ENCODE data around the gene ITPRIPL1.
A peak's percentile ranks its signal among the peaks of the same experiment; 100 is the strongest.
"Not testable (repeated sequence)": the region's sequence is repeated elsewhere in the genome, so short reads cannot be mapped to it uniquely, and the experiment has no call there.

ITPRIPL1 gene, protein sequence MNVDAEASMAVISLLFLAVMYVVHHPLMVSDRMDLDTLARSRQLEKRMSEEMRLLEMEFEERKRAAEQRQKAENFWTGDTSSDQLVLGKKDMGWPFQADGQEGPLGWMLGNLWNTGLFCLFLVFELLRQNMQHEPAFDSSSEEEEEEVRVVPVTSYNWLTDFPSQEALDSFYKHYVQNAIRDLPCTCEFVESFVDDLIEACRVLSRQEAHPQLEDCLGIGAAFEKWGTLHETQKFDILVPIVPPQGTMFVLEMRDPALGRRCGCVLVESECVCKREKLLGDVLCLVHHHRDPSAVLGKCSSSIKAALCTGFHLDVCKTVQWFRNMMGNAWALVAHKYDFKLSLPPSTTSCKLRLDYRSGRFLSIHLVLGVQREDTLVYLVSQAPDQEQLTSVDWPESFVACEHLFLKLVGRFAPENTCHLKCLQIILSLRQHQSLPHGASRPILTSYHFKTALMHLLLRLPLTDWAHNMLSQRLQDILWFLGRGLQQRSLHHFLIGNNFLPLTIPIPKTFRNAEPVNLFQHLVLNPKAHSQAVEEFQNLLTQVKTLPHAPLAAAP

GRCh38 chr2:96325041-96325883 is at the start of gene ITPRIPL1:
ITPRIPL1 (plus strand) TSS chr2:96325317; CDS start chr2:96325840, 523 bp downstream.
- peak; percentile 42 for DNase-seq

GRCh38 chr2:96276787-96277499 is 48.2 kb upstream of the ITPRIPL1 start:
- DNase-seq: no peak

GRCh38 chr2:96287273-96287856 is 37.8 kb upstream of the ITPRIPL1 start:
- DNase-seq: no peak

GRCh38 chr2:96291751-96292150 is 33.4 kb upstream of the ITPRIPL1 start:
- DNase-seq: no peak

- not testable (repeated sequence) for DNase-seq
Measured at GRCh38 chr2:96294271-96294670, 30.8 kb upstream of the ITPRIPL1 start.

- DNase-seq: no peak
Measured at GRCh38 chr2:96296925-96297324, 28.2 kb upstream of the ITPRIPL1 start.

DNA sequence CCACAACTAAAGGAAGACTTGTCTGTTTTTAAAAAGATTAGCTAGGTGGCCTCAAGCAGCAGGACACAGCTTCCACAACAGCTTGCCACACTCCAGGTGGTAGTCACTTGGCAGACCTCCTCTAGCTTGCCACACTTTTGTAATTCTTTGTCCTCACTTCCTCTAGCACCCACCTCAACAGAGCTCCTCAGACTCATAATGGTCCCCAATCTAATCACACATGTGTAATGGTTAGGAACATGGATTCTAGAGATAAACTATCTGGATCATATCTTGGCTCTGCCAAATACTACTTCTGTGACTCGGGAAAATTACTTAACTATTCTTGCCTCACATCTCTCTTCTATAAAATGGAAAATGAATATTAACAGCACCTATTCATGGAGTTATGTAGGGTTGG is 23.3 kb upstream of the ITPRIPL1 start:
- peak; percentile 54 for DNase-seq

DNA sequence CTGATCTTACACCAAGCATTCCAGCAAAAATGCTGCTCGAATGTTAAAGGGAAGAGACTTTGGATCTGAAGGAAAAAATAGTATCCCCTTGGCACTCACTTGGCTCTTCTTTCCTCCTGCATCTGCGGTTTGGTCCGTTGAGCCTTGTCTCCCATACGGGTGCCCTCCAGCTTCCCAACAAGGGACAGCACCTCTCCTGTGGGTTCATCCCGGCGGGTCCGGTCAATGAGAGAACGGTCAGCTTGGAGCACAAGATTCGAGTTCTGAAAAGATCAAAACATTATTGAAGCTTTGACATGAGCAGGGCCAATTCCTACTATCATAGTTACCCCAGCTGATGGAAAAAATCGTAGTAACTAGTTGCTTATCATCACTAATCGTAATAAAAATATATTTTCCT is 20.5 kb upstream of the ITPRIPL1 start:
- DNase-seq: no peak

DNA sequence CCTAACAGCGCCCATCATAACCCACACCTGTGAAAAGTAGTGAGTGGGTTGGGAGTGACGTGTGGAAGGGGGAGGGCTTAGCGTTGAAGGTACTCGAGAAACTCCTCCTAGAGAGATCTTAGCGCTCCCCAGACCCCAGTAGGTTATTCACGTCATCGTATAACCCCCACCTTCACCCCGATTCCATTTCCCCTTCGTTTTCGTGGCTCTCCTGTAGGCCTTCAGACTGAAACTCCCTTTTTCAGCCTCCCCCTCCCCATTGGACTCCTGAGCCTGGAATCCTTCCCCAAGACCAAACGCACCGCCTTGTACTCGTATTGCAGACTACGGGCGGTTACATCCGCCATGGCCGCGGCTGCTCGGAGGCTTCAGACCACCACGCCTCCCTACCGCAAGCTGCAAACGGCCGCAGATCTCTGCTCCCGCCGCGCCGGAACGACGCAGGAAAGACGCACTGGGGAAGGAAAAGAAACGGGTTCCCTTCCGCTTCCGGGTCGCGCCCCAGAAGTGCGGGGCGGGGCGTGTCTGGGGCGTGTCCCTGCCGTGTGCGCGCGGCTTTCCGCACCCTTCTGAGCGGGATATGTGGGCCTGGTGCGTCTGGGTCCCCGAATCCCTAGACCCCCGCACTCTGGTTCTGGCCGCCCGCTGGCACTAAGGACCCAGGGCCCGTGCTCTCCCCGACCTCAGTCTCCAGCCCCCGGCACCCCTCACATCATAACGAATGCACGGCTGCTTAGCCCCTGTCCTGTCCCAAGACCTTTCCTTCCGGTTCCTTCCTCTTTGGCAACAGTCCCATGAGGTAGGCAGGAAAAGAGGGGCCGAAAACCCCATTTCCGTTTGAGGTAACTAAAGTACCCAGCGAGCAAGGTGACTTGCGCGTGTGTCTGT is 19.8 kb upstream of the ITPRIPL1 start, which contains the start of gene SNRNP200:
TSS of gene SNRNP200 (minus strand) at position 456 of the 888 bp plus-strand sequence. CDS start at position 347, 109 bp downstream.
- DNase-seq: peak; percentile 96

- DNase-seq: peak; percentile 32
Measured at GRCh38 chr2:96305979-96306308, 19.2 kb upstream of the ITPRIPL1 start.

DNA sequence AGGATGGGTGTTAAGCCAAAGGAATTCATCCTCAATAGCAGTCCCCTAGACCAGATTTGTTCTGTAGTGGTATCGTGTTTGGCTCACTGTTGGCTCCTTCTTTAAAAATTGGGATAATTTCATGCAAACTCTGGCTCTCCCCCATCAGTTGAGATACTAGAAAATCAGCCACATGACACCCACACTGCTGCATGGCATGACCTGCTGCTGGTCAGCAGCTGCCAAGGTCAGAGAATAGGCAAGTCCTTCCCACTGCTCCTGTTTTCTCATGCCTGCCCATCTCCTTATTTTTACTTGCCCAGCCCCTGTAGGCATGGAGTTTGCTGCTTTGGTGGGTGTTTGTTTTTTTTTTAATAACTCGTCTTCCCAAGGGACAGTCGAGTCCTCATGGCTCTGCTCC is 18.7 kb upstream of the ITPRIPL1 start:
- no peak for DNase-seq

- DNase-seq: peak; percentile 41
Measured at GRCh38 chr2:96308248-96308647, 16.9 kb upstream of the ITPRIPL1 start.

DNA sequence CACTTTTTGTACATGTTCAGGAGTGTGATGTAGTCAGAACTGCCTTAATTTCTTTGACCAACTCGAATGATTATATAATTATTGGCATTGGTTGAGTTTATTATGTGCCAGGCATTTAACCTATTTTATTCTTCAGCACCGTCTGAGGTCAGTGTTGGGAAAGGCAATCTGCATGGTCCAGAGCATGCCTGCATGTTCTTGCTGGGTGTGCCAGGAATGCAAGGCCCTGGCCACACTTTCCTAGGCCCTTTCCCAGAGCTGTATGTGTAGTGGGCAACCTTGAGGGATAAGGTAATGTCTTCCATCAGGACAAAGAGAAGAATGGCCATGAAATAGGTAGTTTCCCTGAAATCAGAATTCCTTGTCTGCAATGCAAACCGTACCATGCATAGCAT is 10.1 kb upstream of the ITPRIPL1 start:
- no peak for DNase-seq

- peak; percentile 37 for DNase-seq
Measured at GRCh38 chr2:96315400-96316071, 9.6 kb upstream of the ITPRIPL1 start.

GRCh38 chr2:96316999-96317398 is 8.1 kb upstream of the ITPRIPL1 start:
- no peak for DNase-seq

DNA sequence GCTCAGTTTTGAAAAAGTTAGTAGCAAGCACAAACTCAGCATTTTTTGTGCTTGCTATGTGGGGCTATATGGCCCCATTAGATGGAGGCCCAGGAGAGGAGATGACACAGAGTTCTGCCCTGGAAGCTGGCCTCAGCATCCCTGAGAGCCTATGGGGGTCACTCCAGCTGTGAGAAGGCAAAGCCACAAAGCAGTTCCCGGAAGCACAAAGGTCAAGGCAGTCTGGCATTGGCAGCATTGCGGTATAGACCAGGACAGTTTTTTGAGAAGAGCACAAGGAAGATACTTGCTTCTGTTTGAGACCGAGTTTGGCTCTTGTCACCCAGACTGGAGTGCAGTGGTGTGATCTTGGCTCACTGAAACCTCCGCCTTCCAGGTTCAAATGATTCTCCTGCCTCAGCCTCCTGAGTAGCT is 7.5 kb upstream of the ITPRIPL1 start:
- DNase-seq: no peak

GRCh38 chr2:96318723-96319122 is 6.4 kb upstream of the ITPRIPL1 start:
- no peak for DNase-seq

DNA sequence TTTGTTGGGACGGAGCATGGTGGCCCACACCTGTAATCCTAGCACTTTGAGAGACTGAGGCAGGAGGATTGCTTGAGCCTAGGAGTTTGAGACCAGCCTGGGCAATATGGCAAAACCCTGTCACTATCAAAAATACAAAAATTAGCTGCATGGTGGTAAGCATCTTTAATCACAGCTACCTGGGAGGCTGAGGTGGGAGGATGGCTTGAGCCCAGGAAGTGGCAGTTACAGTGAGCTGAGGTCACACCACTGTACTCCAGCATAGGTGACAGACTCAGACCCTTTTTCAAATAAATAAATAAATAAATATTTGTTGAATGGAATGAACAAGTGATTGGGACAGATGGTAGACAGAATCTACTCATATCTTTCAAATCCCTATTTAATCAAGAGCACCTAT is 5.7 kb upstream of the ITPRIPL1 start:
- no peak for DNase-seq

GRCh38 chr2:96320326-96320725 is 4.8 kb upstream of the ITPRIPL1 start:
- no peak for DNase-seq

DNA sequence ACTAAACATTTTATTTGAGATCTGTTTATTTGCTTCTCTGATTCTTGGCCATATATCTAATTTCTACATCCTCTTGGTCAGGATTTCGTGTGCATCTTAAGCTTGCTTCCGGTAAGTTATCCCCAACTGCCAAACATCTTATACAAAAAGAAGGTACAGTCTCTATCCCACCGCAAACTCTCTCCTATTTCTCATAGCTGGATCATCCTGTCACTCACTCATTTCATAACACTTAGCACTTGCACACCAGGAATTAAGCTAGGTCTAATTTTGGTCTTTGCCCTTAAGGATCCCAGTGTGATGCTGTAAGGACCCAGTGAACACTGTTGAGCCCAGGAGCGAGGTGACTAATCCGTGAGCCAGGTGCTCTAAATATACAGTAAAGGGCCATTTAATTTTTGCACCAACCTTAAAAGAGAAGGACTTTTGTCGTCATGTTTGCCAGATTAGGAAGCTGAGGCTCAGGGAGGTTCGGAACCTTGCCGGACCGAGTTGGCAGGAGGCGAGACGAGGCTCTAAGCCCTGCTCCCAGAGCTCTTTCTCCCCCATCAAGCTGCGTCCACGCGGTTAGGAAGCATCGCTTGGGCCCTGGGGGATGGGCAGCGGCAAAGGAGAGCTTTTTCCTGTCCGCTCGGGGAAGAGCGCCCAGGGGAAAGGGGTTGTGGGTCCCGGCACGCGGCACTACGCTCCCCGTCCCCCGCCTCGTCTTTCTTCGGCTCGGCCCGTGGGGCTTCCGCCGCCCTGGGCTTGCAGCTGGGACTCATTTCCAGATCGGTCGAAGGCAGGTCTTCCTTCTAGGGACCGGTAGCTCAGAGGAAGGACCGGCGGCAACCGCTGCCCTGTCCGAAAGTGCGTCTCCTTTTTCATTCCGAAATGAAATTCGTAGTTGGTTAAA is 4.1 kb upstream of the ITPRIPL1 start:
- DNase-seq: peak; percentile 49

Measured in hematopoietic multipotent progenitor cell treated with erythropoietin and hydrocortisone succinate and interleukin-3 and kit ligand, for 6 days (in vitro differentiated cells).